HG02943 (cell line): Measurements from ENCODE around the gene PARD3.
"Not testable (repeated sequence)": the region's sequence is repeated elsewhere in the genome, so short reads cannot be mapped to it uniquely, and the experiment has no call there.

Experiments
- ATAC-seq: cut with Tn5 transposase; IDR thresholded peaks from one replicate; pipeline ENCODE4 v1.9.1; 2021; ENCODE audit warnings: mild to moderate bottlenecking, low read depth, moderate library complexity; ENCODE audit not compliant: unreplicated experiment

Gene PARD3

GRCh38 chr10:34658934-34659333 is 156.2 kb downstream of the PARD3 start:
- no peak for ATAC-seq

- ATAC-seq, result no peak
Observed at GRCh38 chr10:34656661-34657060, 158.4 kb downstream of the PARD3 start.

- no peak for ATAC-seq
Observed at GRCh38 chr10:34655286-34656170, 159.6 kb downstream of the PARD3 start.

- no peak for ATAC-seq
Observed at GRCh38 chr10:34654211-34654610, 160.9 kb downstream of the PARD3 start.

- ATAC-seq, result no peak
Observed at GRCh38 chr10:34653530-34653929, 161.6 kb downstream of the PARD3 start.

- no peak for ATAC-seq
Observed at GRCh38 chr10:34651416-34652195, 163.5 kb downstream of the PARD3 start.

- ATAC-seq, result no peak
Observed at GRCh38 chr10:34650156-34650555, 164.9 kb downstream of the PARD3 start.

GRCh38 chr10:34649385-34649784 is 165.7 kb downstream of the PARD3 start:
- no peak for ATAC-seq

- no peak for ATAC-seq
Observed at GRCh38 chr10:34648919-34649318, 166.2 kb downstream of the PARD3 start.

GRCh38 chr10:34647875-34648865 is 166.9 kb downstream of the PARD3 start:
- no peak for ATAC-seq

- ATAC-seq, result no peak
Observed at GRCh38 chr10:34647160-34647559, 167.9 kb downstream of the PARD3 start.

- no peak for ATAC-seq
Observed at GRCh38 chr10:34646331-34646730, 168.8 kb downstream of the PARD3 start.

- not testable (repeated sequence) for ATAC-seq
Observed at GRCh38 chr10:34644815-34645214, 170.3 kb downstream of the PARD3 start.

- ATAC-seq, result no peak
Observed at GRCh38 chr10:34644224-34644623, 170.9 kb downstream of the PARD3 start.

- ATAC-seq, result no peak
Observed at GRCh38 chr10:34643620-34644019, 171.5 kb downstream of the PARD3 start.

- ATAC-seq, result no peak
Observed at GRCh38 chr10:34641913-34642558, 173.1 kb downstream of the PARD3 start.

- no peak for ATAC-seq
Observed at GRCh38 chr10:34641147-34641912, 173.8 kb downstream of the PARD3 start.

- no peak for ATAC-seq
Observed at GRCh38 chr10:34638406-34639054, 176.6 kb downstream of the PARD3 start.
